GM19099 (cell line): Measurements from ENCODE around the gene EPDR1.

Experiments used
- POLR2A ChIP-seq: IDR thresholded peaks from 3 replicates; pipeline ENCODE4 v1.6.1; 2011; ENCODE audit warnings: low read depth; ENCODE audit not compliant: insufficient read length; ENCODE audit errors: extremely low read depth

Gene EPDR1

DNA sequence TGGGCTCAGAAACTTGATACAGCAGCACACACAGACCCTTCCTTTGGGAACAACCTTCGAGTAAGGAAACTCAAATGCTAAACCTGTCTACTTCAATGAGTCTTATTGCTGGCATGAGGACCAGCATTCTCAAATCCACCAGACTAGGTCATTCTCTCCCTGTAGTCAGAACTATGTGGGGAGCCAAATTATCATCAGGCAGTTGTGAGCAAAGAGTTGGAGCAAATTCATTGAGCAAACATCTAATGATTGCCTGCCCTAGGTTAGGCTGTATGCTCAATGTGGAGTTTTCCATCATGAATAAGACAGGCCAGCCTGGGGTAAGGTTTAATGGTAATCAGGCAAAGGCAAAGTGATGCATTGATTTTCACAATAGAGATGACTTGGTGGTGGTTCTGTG is 3.6 kb downstream of the EPDR1 start:
- no peak for TF ChIP-seq POLR2A

GRCh38 chr7:37924491-37925041 is 4.1 kb downstream of the EPDR1 start:
- TF ChIP-seq POLR2A = no peak

DNA sequence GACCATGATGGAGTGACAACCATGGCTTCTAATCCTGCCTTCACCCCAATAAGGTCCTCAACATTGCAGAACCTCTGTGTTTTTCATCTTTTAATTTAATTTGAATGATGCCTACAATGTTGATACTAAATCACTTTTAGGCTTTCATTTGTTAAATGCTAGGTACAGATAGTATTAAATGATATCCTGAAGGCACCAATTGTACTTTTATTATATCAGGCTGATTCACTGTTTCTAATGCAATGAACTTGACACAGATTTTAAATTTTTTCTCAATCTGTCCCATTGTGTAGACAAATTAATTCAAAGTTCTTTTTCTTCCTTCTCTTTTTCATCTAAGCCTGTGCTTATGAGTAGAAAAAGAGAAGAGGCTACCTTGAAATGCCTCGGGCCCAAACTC is 5.2 kb downstream of the EPDR1 start:
- TF ChIP-seq POLR2A = no peak

- no peak for TF ChIP-seq POLR2A
These were observed 7.5 kb downstream of the EPDR1 start for GRCh38 chr7:37927773-37928444.

DNA sequence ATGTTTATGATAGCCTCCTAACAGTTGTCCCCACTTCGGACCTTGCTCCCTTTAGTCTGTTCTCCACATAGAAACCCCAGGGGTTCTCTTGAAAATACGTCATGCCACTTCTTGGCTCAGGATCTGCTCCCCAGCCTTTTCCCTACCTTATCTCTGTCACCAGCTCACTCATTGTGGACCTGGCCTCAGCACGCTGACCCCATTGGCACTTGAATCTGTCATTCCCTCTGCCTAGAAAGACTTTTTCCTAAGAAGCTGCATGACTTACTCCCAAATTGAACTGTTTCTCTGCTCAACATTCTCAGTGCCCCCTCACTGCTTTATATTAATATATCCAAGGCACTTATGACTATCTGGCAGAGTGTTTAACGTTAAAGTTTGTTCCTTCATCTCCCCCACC is 8.4 kb downstream of the EPDR1 start:
- no peak for TF ChIP-seq POLR2A

DNA sequence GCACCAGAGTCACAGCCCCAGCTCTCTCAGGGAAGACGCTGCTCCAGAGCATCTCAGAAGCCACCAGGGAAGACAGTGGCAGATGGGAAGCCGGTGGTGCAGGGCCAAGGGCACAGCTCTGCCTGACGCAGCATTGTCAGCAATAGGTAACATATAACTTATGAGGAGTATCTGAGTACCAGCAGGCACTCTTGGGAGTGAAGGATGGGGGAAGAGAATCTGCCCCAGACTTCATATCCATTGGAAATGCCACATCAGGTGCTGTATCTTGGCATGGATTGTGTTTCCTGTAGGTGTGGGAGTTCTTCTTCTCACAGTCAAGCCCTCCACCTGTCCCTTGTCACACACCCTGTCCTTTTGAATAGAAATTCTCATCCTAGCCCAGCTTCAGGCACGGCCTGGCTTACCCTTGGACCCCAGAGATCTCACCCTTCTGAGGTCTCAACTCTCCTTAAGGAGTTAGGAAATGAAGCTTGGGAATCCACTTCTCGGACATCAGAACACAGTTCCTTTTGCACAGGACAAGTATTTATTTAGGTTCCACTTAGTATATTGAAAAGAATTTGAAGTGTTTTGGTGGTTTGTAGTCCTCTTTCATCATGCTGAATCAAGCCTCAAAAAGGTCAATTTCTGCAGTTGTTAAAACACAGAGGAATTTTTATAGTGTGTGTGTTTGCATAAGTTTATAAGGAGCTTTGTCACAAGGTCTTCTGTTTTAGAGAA is 9.9 kb downstream of the EPDR1 start:
- TF ChIP-seq POLR2A = no peak

DNA sequence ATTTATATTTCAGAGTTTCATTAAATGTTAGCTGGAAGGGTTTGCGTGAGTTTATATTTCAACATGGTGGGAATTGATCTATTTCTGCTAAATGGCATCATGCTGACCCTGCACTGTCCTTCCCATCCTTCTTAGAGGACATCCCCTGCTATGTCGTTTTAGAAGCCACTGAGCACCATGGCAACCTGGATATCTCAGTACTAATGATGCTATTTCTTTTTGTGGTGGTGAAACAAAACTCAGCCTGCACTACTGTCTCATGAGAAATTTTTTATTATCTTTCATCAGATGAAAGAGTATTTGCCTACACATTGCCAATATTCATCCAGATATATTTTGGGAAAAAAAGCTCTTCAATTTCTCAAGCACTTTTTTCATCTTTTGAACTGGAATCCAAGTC is 12.1 kb downstream of the EPDR1 start:
- TF ChIP-seq POLR2A = no peak

DNA sequence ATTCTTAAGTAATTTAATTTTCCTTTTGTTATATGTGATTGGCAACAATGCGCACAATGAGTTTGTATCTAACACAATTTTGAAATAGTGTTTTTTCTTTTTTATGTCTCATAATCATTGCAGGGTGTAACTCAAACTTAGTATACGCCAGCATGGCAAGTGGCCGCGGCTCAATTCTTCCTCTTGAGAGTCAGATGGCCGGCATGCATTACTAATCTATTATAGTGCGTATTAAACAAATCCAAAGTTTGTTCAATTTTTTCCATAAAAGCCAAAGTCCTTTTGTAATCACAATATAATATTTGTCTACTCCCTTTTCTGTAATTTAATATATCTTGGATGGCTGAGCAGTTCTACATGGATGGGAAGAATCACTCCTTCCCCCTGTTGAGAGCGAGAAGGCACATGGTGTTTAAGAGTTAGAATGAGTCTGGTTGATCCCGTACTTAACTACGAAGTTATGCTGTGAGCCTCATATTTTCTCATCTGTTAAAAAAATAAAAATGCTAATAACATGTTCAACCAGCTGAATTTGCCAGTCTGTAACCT is 12.7 kb downstream of the EPDR1 start:
- TF ChIP-seq POLR2A = no peak

- no peak for TF ChIP-seq POLR2A
These were observed 22.6 kb downstream of the EPDR1 start for GRCh38 chr7:37942934-37943610.

- no peak for TF ChIP-seq POLR2A
These were observed 23.7 kb downstream of the EPDR1 start for GRCh38 chr7:37943905-37944736.

DNA sequence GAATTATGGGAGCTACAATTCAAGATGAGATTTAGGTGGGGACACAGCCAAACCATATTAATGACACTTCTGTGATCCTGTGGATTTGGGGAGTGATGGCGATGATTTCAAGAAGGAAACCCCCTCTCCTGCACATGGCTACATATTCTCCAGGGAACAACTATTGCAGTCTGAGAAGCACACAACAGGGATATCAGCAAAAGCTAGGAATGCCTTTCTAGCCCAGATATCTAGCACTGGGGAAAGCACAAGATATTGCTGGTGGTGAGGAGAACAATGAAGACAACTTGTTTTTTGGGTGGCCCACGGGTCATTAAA is 24.3 kb downstream of the EPDR1 start:
- TF ChIP-seq POLR2A = no peak

GRCh38 chr7:37945336-37945735 is 24.9 kb downstream of the EPDR1 start:
- no peak for TF ChIP-seq POLR2A

- no peak for TF ChIP-seq POLR2A
These were observed 26.9 kb downstream of the EPDR1 start for GRCh38 chr7:37947138-37947940.

DNA sequence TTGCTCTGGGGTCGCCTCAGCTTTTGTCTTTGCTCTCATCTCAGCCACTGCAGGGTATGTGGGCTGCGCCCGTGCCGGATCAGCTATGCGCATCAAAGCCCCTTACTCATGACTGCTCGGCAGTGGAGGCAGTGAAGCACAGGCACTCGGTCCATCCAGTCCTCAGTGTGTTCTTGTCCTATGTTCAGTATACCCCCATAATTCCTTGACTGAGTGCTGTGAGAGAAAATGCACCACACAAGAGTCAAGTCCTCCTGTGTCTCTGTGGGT is 27.4 kb downstream of the EPDR1 start:
- no peak for TF ChIP-seq POLR2A
